Calu3 (cell line): ENCODE results near the gene LGALS3. TPM values are rescaled to one million over a fixed set of nuclear protein-coding genes. Genes with fewer than 3 reads are reported as not detected.

Experiments
- BruUV-seq: library from RNA; stranded (reverse); fragments of 400-500 nt; replicated peaks from 2 replicates; lab custom pipeline; 2021; lab: Mats Ljungman, UMichigan
- CTCF ChIA-PET: fragments of 300-600 bp; sonication (Branson Sonifier 250); formaldehyde crosslinking; loops from one replicate; lab custom pipeline; 2022; ENCODE audit warnings: antibody characterized with exemption; lab: Charles Lee
- DNase-seq: peaks from one replicate; pipeline ENCODE4 v3.0.0; 2022
- H3K27ac Mint-ChIP-seq: one replicate; pipeline ENCODE4 v1.8.0; 2022; ENCODE audit warnings: mixed read lengths; ENCODE audit not compliant: unreplicated experiment
- H3K27me3 Mint-ChIP-seq: one replicate; pipeline ENCODE4 v1.8.0; 2022; ENCODE audit warnings: mixed read lengths; ENCODE audit not compliant: unreplicated experiment
- H3K36me3 Mint-ChIP-seq: one replicate; pipeline ENCODE4 v1.8.0; 2022; ENCODE audit warnings: mild to moderate bottlenecking, moderate library complexity, mixed read lengths; ENCODE audit not compliant: insufficient read depth, unreplicated experiment
- H3K4me1 Mint-ChIP-seq: one replicate; pipeline ENCODE4 v1.8.0; 2022; ENCODE audit warnings: mild to moderate bottlenecking, low read depth, mixed read lengths; ENCODE audit not compliant: unreplicated experiment
- H3K4me3 Mint-ChIP-seq: one replicate; pipeline ENCODE4 v1.8.0; 2022; ENCODE audit warnings: mild to moderate bottlenecking, low read depth, moderate library complexity, mixed read lengths; ENCODE audit not compliant: unreplicated experiment
- H3K9me3 Mint-ChIP-seq: one replicate; pipeline ENCODE4 v1.8.0; 2022; ENCODE audit warnings: low read depth, mixed read lengths; ENCODE audit not compliant: unreplicated experiment
- CTCF ChIP-seq: fragments of 200-600 bp; IDR thresholded peaks from one replicate; pipeline ENCODE4 v1.8.0; 2022; ENCODE audit warnings: antibody characterized with exemption; ENCODE audit not compliant: unreplicated experiment
- intact Hi-C: fragments of 100-400 bp; cut with micrococcal nuclease; formaldehyde crosslinking; loops from one replicate; pipeline ENCODE4 v1.10.0; 2022; ENCODE audit not compliant: unreplicated experiment
- total RNA-seq: library from RNA; stranded (reverse); gene quantifications from 2 replicates; pipeline ENCODE4 v1.2.3, GENCODE V29; 2022

Gene LGALS3
- total RNA-seq, 1 experiment from 2014 or later: 429 TPM

- TSS peak; percentile 61 for BruUV-seq
- intact Hi-C loops: no loop called here
- no peaks in the 10 kb centered on the region for H3K9me3 Mint-ChIP-seq
These were observed 21.1 kb upstream of the LGALS3 start for GRCh38 chr14:55107766-55108554.

GRCh38 chr14:55109836-55110235 lies 19.2 kb upstream of the LGALS3 start:
- Mint-ChIP-seq H3K4me1 (peaks cover 26% of the 10 kb centered on the region), H3K36me3 (peaks cover 11% of the 10 kb centered on the region), H3K4me3 (no peak overlapping the region), H3K9me3 (peaks cover 3% of the 10 kb centered on the region), H3K27ac (no peak overlapping the region), H3K27me3 (no peaks in the 10 kb centered on the region)
- no TSS peak for BruUV-seq
- intact Hi-C loops: no loop called here
- CTCF ChIA-PET: interaction anchor here (0.8 kb wide), 1 partner anchor 9 kb away, joined by 3 read pairs; no protein-coding TSS in a partner anchor
- DNase-seq: no peak
- no peak for TF ChIP-seq CTCF

More at GRCh38 chr14:55107766-55108554, 21.1 kb upstream of the LGALS3 start:
- TF ChIP-seq CTCF: no peak
- peak; percentile 82 for DNase-seq
- H3K27me3 Mint-ChIP-seq: no peaks in the 10 kb centered on the region
- H3K4me3 Mint-ChIP-seq: peak overlapping the region; percentile 32
- CTCF ChIA-PET: interaction anchor here (0.8 to 1.7 kb wide), 4 partner anchors 15 to 40 kb away, joined by 4 to 7 read pairs (median 6); no protein-coding TSS in a partner anchor
- H3K4me1 Mint-ChIP-seq: peaks cover 27% of the 10 kb centered on the region
- peaks cover 25% of the 10 kb centered on the region for H3K36me3 Mint-ChIP-seq
- H3K27ac Mint-ChIP-seq: peak overlapping the region; percentile 95

GRCh38 chr14:55111122-55111708 lies 17.8 kb upstream of the LGALS3 start:
- peaks cover 3% of the 10 kb centered on the region for H3K9me3 Mint-ChIP-seq
- no peak overlapping the region for H3K4me3 Mint-ChIP-seq
- CTCF ChIA-PET: no interaction called here
- no peak for DNase-seq
- no TSS peak for BruUV-seq
- intact Hi-C loops: no loop called here
- TF ChIP-seq CTCF: no peak
- no peaks in the 10 kb centered on the region for H3K27me3 Mint-ChIP-seq
- peaks cover 11% of the 10 kb centered on the region for H3K36me3 Mint-ChIP-seq
- no peak overlapping the region for H3K27ac Mint-ChIP-seq
- peaks cover 40% of the 10 kb centered on the region for H3K4me1 Mint-ChIP-seq

GRCh38 chr14:55114720-55115119 lies 14.3 kb upstream of the LGALS3 start:
- CTCF ChIA-PET: interaction anchor here (1.0 kb wide), 1 partner anchor 11 kb away, joined by 3 read pairs; no protein-coding TSS in a partner anchor
- no peaks in the 10 kb centered on the region for H3K27me3 Mint-ChIP-seq
- intact Hi-C loops: no loop called here
- no peak for DNase-seq
- no peak overlapping the region for H3K27ac Mint-ChIP-seq
- H3K36me3 Mint-ChIP-seq: no peaks in the 10 kb centered on the region
- peaks cover 32% of the 10 kb centered on the region for H3K4me1 Mint-ChIP-seq
- TF ChIP-seq CTCF: no peak
- BruUV-seq: no TSS peak
- no peak overlapping the region for H3K4me3 Mint-ChIP-seq
- H3K9me3 Mint-ChIP-seq: peaks cover 3% of the 10 kb centered on the region
